Bronchial epithelial cell (primary cell): ENCODE measurements around the gene KAZN. TPM values are rescaled to one million over a fixed set of nuclear protein-coding genes. Genes with fewer than 3 reads are reported as not detected.

Experiments
- DNase-seq: peaks from one replicate; pipeline ENCODE4 v3.0.0-alpha.2; 2010; ENCODE audit warnings: low read depth
- FAIRE-seq: peaks from 2 replicates; lab custom pipeline; 2011; peaks lifted over from hg19 to GRCh38; lab: Jason Lieb, UNC
- H3K27me3 ChIP-seq: 2 replicates; pipeline ENCODE4 v1.5.1; 2011; ENCODE audit warnings: low read length; ENCODE audit not compliant: control insufficient read depth, insufficient read depth
- H3K36me3 ChIP-seq: 2 replicates; pipeline ENCODE4 v1.5.1; 2011; ENCODE audit warnings: low read length; ENCODE audit not compliant: control insufficient read depth, insufficient read depth
- H3K4me3 ChIP-seq: 2 replicates; pipeline ENCODE4 v1.5.1; 2011; ENCODE audit warnings: mild to moderate bottlenecking, low read depth, low read length, control low read depth
- total RNA-seq: library from RNA; depleted of rRNA; stranded (reverse); fragments of >200 nt; gene quantifications from 2 replicates; pipeline ENCODE4 v1.2.1, GENCODE V29; 2014
- TF ChIP-seq, protein P1 (sequence below): IDR thresholded peaks from 2 replicates; pipeline ENCODE4 v1.5.1; 2011; ENCODE audit warnings: mild to moderate bottlenecking, moderate library complexity, low read length, control low read depth, inconsistent platforms; ENCODE audit not compliant: insufficient read depth, severe bottlenecking

Gene KAZN
- total RNA-seq, 1 donor from 2014 or later: 4.7 TPM

- H3K4me3 ChIP-seq: no peak overlapping the region
- no peaks in the 10 kb centered on the region for H3K36me3 ChIP-seq
- DNase-seq (no peak), FAIRE-seq (no peak)
- TF ChIP-seq, protein P1, sequence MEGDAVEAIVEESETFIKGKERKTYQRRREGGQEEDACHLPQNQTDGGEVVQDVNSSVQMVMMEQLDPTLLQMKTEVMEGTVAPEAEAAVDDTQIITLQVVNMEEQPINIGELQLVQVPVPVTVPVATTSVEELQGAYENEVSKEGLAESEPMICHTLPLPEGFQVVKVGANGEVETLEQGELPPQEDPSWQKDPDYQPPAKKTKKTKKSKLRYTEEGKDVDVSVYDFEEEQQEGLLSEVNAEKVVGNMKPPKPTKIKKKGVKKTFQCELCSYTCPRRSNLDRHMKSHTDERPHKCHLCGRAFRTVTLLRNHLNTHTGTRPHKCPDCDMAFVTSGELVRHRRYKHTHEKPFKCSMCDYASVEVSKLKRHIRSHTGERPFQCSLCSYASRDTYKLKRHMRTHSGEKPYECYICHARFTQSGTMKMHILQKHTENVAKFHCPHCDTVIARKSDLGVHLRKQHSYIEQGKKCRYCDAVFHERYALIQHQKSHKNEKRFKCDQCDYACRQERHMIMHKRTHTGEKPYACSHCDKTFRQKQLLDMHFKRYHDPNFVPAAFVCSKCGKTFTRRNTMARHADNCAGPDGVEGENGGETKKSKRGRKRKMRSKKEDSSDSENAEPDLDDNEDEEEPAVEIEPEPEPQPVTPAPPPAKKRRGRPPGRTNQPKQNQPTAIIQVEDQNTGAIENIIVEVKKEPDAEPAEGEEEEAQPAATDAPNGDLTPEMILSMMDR: no peak
- H3K27me3 ChIP-seq: no peaks in the 10 kb centered on the region
Measured at GRCh38 chr1:14836426-14837140, 238.1 kb downstream of the KAZN start.

GRCh38 chr1:14840374-14840773 lies 241.9 kb downstream of the KAZN start:
- FAIRE-seq: peak; percentile 84
- no peak for DNase-seq
- Histone ChIP-seq H3K4me3 (no peak overlapping the region), H3K36me3 (no peaks in the 10 kb centered on the region), H3K27me3 (no peaks in the 10 kb centered on the region)
- TF ChIP-seq, protein P1: no peak

GRCh38 chr1:14841456-14841855 lies 243.0 kb downstream of the KAZN start:
- TF ChIP-seq, protein P1: no peak
- Histone ChIP-seq H3K36me3 (no peaks in the 10 kb centered on the region), H3K27me3 (no peaks in the 10 kb centered on the region), H3K4me3 (no peak overlapping the region)
- DNase-seq (no peak), FAIRE-seq (no peak)

GRCh38 chr1:14841951-14842350 lies 243.5 kb downstream of the KAZN start:
- no peak overlapping the region for H3K4me3 ChIP-seq
- no peaks in the 10 kb centered on the region for H3K36me3 ChIP-seq
- DNase-seq (no peak), FAIRE-seq (no peak)
- TF ChIP-seq, protein P1: no peak
- no peaks in the 10 kb centered on the region for H3K27me3 ChIP-seq

DNA sequence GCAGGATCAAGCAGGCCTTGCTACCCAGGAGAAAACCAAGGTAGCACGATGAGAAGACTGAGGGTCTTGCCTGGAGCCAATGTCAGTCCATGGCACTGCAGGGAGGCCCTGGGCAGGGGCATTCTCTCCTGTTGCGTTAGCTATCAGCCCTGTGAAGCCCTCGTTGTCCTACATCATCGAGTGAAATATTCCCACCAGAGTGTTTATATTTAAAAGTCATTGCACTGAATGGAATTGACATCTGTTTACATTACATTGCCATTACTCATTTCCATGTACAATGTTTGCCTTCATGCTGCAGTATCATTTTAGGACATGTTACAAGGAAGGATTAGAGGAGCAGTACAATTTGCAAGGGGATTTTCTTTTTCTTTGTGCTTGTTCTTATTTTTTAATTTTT lies 243.9 kb downstream of the KAZN start:
- no peak for FAIRE-seq
- H3K27me3 ChIP-seq: no peaks in the 10 kb centered on the region
- peak; percentile 4 for DNase-seq
- TF ChIP-seq, protein P1: no peak
- H3K36me3 ChIP-seq: no peaks in the 10 kb centered on the region
- H3K4me3 ChIP-seq: no peak overlapping the region

DNA sequence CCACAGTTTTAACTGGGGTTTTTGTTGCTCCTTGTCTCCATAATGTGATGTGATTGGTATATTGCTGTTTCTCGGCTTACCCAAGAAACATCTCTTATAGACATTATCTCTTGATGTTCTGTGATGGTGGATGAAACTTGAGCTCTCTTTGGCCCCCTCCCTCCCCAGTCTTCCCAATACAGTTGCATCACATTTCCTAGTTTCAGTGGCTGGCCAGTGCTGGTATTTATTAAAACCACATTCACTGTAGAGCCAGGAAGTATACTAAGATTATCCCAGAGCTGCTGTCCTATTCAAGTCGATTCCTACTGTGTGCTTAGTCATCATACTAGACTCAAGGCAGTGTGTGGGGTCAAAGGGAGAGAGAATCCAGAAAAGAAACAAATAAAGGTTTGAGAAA lies 244.4 kb downstream of the KAZN start:
- no peak for DNase-seq
- Histone ChIP-seq H3K27me3 (no peaks in the 10 kb centered on the region), H3K36me3 (no peaks in the 10 kb centered on the region), H3K4me3 (no peak overlapping the region)
- TF ChIP-seq, protein P1: no peak
- FAIRE-seq: no peak
